Thyroid gland (tissue), 4 donors: ENCODE results near the gene SCMH1. TPM values are rescaled to one million over a fixed set of nuclear protein-coding genes. Genes with fewer than 3 reads are reported as not detected.

Source experiments
- DNase-seq, 2 donors: peaks; one replicate each; pipeline ENCODE4 v3.0.0-alpha.2; 2019
- H3K27ac ChIP-seq, 3 donors: fragments of 200-600 bp; sonication (generic); 1 replicate in 2 of 3; 2 replicates in 1 of 3; pipeline ENCODE4 v1.5.1; 2016 to 2019; ENCODE audit warnings: mild to moderate bottlenecking in 1 of 3, moderate library complexity in 1 of 3
- H3K27me3 ChIP-seq: fragments of 200-600 bp; sonication (generic); one replicate; pipeline ENCODE4 v1.5.1; 2019
- H3K36me3 ChIP-seq, 2 donors: fragments of 200-600 bp; sonication (generic); one replicate each; pipeline ENCODE4 v1.5.1; 2016 to 2019
- H3K4me1 ChIP-seq, 2 donors: fragments of 200-600 bp; sonication (generic); one replicate each; pipeline ENCODE4 v1.5.1; 2017 to 2019
- H3K4me3 ChIP-seq, 3 donors: fragments of 200-600 bp; sonication (generic); replicated peaks in 1 of 3; 1 replicate in 2 of 3; 2 replicates in 1 of 3; pipeline ENCODE4 v1.5.1; 2016; ENCODE audit warnings: mild to moderate bottlenecking in 1 of 3
- H3K9me3 ChIP-seq: fragments of 200-600 bp; sonication (generic); one replicate; pipeline ENCODE4 v1.5.1; 2017
- POLR2A ChIP-seq, 2 donors: fragments of 450-650 bp; IDR thresholded peaks; one replicate each; pipeline ENCODE4 v1.6.1; 2017; ENCODE audit warnings: antibody characterized with exemption in 2 of 2, mild to moderate bottlenecking in 2 of 2, moderate library complexity in 1 of 2
- WGBS, 2 donors: methylation state at CpG; one replicate each; pipeline ENCODE4 v1.1.5; 2017; 5-methylcytosine and 5-hydroxymethylcytosine counted together
- intact Hi-C: fragments of 100-400 bp; cut with DNase I; formaldehyde crosslinking; loops from one replicate; pipeline ENCODE4 v1.15.1; 2023
- total RNA-seq, 4 donors: library from RNA; depleted of rRNA; stranded (reverse); fragments of >200 nt; gene quantifications; one replicate each; pipeline ENCODE4 v1.2.3, GENCODE V29; 2016
- TF ChIP-seq, protein P1 (sequence below), 6 experiments: fragments of 200-600 bp in 3 of 6; fragments of 450-650 bp in 3 of 6; sonication (generic) in 3 of 6; IDR thresholded peaks; one replicate each; pipeline ENCODE4 v1.5.1; 2016 to 2019; ENCODE audit warnings: antibody characterized with exemption in 6 of 6, mild to moderate bottlenecking in 2 of 6, inconsistent platforms in 1 of 6, moderate library complexity in 1 of 6

The SCMH1 gene
- total RNA-seq, 4 donors from 2014 or later = 30.6 to 93.0 (median 47.5) TPM

GRCh38 chr1:41174170-41174569 lies 67.9 kb downstream of the SCMH1 start:
- intact Hi-C loops = no loop called here
- Histone ChIP-seq H3K9me3 (no peaks in the 10 kb centered on the region), H3K36me3 (no peaks in the 10 kb centered on the region), H3K27me3 (no peaks in the 10 kb centered on the region), H3K27ac (no peak overlapping the region), H3K4me3 (no peak overlapping the region), H3K4me1 (no peaks in the 10 kb centered on the region)
- 92 to 93% methylated on average over 1 of the region's 1 CpG for WGBS, 2 donors
- TF ChIP-seq POLR2A (IDR thresholded peaks at IDR 0.05) = no peak
- no peak for DNase-seq

DNA sequence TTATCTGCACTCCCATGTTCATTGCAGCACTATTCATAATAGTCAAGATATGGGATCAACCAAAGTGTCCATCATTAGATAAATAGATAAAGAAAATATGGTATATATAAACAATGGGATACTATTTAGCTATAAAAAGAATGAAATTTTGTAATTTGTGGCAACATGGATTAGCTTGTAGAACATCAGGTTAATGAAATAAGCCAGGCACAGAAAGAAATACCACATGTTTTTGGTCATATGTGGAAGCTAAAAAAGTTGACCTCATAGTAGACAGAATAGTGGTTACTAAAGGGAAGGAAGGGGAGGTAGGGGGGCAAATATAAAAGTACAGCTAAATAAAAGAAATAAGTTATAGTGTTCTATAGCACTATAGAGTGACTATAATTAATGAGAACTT lies 68.5 kb downstream of the SCMH1 start:
- intact Hi-C loops = no loop called here
- TF ChIP-seq, protein P1, sequence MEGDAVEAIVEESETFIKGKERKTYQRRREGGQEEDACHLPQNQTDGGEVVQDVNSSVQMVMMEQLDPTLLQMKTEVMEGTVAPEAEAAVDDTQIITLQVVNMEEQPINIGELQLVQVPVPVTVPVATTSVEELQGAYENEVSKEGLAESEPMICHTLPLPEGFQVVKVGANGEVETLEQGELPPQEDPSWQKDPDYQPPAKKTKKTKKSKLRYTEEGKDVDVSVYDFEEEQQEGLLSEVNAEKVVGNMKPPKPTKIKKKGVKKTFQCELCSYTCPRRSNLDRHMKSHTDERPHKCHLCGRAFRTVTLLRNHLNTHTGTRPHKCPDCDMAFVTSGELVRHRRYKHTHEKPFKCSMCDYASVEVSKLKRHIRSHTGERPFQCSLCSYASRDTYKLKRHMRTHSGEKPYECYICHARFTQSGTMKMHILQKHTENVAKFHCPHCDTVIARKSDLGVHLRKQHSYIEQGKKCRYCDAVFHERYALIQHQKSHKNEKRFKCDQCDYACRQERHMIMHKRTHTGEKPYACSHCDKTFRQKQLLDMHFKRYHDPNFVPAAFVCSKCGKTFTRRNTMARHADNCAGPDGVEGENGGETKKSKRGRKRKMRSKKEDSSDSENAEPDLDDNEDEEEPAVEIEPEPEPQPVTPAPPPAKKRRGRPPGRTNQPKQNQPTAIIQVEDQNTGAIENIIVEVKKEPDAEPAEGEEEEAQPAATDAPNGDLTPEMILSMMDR (IDR thresholded peaks at IDR 0.05) = no peak
- TF ChIP-seq POLR2A (IDR thresholded peaks at IDR 0.05) = no peak

DNA sequence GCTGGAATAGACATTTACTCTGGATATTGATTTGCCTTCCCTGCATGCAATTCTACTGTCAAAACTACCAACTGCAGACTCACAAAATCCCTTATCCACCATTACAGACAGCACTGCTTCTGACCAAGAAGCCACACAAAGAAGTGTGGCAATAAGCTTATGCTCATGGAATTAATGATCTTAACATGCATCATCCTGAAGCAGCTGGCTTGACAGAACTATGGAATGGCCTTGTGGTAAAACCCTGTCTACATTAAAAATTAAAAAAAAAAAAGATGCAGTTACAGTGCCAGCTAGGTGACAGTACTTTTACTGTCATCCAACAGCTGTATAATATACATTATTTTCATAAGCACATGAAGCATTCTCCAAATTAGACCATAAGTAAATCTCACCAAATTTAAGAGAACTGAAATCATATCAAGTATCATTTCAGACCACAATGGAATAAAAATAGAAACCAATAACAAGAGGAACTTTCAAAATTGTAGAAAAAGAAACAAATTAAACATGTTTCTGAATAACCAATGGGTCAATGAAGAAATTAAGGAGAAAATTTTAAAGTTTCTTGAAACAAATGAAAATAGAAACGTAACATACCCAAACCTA lies 70.7 kb downstream of the SCMH1 start:
- no peak for DNase-seq
- H3K9me3 ChIP-seq = no peaks in the 10 kb centered on the region
- H3K27ac ChIP-seq = no peak overlapping the region
- H3K4me1 ChIP-seq = no peaks in the 10 kb centered on the region
- WGBS, 2 donors = 47 to 51% methylated on average over 1 of the region's 1 CpG
- TF ChIP-seq, protein P1 (IDR thresholded peaks at IDR 0.05) = no peak
- TF ChIP-seq POLR2A (IDR thresholded peaks at IDR 0.05) = no peak
- H3K27me3 ChIP-seq = no peaks in the 10 kb centered on the region
- intact Hi-C loops = no loop called here
- no peaks in the 10 kb centered on the region for H3K36me3 ChIP-seq
- H3K4me3 ChIP-seq = no peak overlapping the region

More for the DNA sequence above, 68.5 kb downstream of the SCMH1 start:
- no peak overlapping the region for H3K27ac ChIP-seq
- H3K4me3 ChIP-seq = no peak overlapping the region
- no peaks in the 10 kb centered on the region for H3K27me3 ChIP-seq
- no peaks in the 10 kb centered on the region for H3K36me3 ChIP-seq
- DNase-seq = no peak
- no peaks in the 10 kb centered on the region for H3K4me1 ChIP-seq
- H3K9me3 ChIP-seq = no peaks in the 10 kb centered on the region

- 89 to 96% methylated on average over 3 of the region's 3 CpGs for WGBS, 2 donors
- Histone ChIP-seq H3K9me3 (no peaks in the 10 kb centered on the region), H3K4me3 (no peak overlapping the region), H3K27ac (no peak overlapping the region), H3K4me1 (no peaks in the 10 kb centered on the region), H3K36me3 (no peaks in the 10 kb centered on the region), H3K27me3 (no peaks in the 10 kb centered on the region)
- intact Hi-C loops = no loop called here
- DNase-seq = no peak
- no peak for TF ChIP-seq POLR2A (IDR thresholded peaks at IDR 0.05)
- TF ChIP-seq, protein P1 (IDR thresholded peaks at IDR 0.05) = no peak
Observed at GRCh38 chr1:41169799-41170180, 72.3 kb downstream of the SCMH1 start.

DNA sequence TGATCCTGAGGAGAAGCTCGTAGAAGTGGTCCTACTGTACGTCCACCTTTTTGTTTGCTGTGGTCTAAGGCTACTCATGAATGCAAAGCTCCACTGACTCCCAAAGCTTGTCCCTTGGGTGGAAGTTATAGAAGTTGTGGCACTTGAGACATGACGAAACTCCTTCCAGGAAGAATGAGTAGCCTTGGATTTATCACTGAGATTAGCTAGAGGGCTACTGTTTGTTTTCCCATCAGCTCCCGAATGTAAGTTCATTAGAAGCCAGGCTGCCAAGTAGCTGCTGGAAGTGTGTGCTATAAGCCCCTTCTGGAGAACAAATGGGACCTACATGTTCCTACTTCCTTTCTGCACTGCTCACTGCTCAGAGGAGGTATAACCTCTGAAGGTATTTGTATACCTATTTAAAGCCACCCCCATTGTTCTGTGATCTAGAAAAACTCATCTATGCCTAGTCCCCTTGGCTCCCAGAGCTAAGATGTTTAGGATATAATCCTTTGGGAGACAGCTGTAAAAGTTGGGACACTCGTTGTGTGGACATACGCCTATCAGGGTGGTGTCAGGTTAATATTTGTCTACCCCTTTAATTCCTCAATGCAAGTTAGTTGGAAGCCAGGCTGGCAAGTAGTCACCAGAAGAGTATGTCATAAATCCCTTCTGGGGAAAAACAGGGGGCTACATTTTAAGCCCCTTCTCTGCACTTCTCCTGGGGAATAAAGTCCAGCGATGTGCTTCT lies 72.9 kb downstream of the SCMH1 start:
- H3K9me3 ChIP-seq = no peaks in the 10 kb centered on the region
- 94 to 99% methylated on average over 7 of the region's 7 CpGs for WGBS, 2 donors
- H3K36me3 ChIP-seq = no peaks in the 10 kb centered on the region
- DNase-seq = no peak
- no peak for TF ChIP-seq POLR2A (IDR thresholded peaks at IDR 0.05)
- TF ChIP-seq, protein P1 (IDR thresholded peaks at IDR 0.05) = no peak
- no peak overlapping the region for H3K27ac ChIP-seq
- intact Hi-C loops = no loop called here
- H3K27me3 ChIP-seq = no peaks in the 10 kb centered on the region
- H3K4me3 ChIP-seq = no peak overlapping the region
- no peaks in the 10 kb centered on the region for H3K4me1 ChIP-seq
